Measurements from ENCODE around the gene ARHGAP24. TPM values are rescaled to one million over a fixed set of nuclear protein-coding genes. Genes with fewer than 3 reads are reported as not detected.

ARHGAP24 gene
- total RNA-seq, 2 experiments from 2014 or later = not detected

DNA sequence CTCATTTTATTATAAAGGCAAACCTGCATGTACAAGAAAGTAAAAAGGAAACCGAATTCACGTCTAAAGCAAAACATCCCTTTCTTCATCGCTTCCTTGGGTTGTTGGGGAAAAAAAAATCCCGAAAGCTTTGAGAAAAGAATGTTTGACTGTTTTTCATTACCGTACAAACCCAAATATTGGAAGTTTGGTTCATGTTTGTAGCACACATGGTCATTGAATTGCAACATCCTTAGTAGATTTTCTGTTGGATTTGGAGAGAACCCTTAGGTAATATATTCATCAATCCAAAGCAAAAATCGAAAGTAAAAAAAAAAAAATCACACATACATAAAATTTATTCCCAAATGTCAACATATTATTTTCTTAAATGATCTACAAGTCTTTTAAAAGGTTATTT is 464.6 kb downstream of the ARHGAP24 start:
- H3K36me3 Mint-ChIP-seq = no peaks in the 10 kb centered on the region
- H3K27ac Mint-ChIP-seq = no peak overlapping the region
- intact Hi-C loops (cut with micrococcal nuclease) = no loop called here
- peaks cover 4% of the 10 kb centered on the region for H3K9me3 Mint-ChIP-seq
- H3K4me1 Mint-ChIP-seq (ENCODE audit: low read depth) = no peaks in the 10 kb centered on the region
- no peaks in the 10 kb centered on the region for H3K27me3 Mint-ChIP-seq
- H3K4me3 Mint-ChIP-seq = no peak overlapping the region
- ChIA-PET POLR2A (no interaction called here), CTCF (no interaction called here)
- DNase-seq = no peak

DNA sequence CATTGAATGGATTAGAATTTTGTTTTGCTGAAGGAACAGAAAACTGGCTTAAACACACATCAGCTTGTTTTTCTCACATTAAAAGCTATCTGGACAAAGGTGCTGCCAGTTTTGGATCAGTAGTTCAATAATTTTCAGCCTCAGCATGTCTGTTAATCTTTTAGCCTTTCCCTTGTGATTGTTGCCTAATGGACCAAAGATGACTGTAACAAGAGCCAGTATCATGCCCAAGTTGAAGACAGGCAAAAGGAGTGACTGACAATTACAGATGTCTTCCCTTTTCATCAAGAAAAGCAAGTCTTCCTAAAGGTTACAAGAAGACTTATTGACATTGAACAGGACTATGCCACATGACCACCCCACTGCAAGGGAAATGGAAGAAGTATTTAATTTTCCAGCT is 465.2 kb downstream of the ARHGAP24 start:
- H3K27ac Mint-ChIP-seq = no peak overlapping the region
- H3K4me3 Mint-ChIP-seq = no peak overlapping the region
- no peaks in the 10 kb centered on the region for H3K36me3 Mint-ChIP-seq
- DNase-seq = no peak
- H3K4me1 Mint-ChIP-seq (ENCODE audit: low read depth) = no peaks in the 10 kb centered on the region
- H3K9me3 Mint-ChIP-seq = peaks cover 4% of the 10 kb centered on the region
- ChIA-PET CTCF (no interaction called here), POLR2A (no interaction called here)
- no peaks in the 10 kb centered on the region for H3K27me3 Mint-ChIP-seq
- intact Hi-C loops (cut with micrococcal nuclease) = no loop called here

DNA sequence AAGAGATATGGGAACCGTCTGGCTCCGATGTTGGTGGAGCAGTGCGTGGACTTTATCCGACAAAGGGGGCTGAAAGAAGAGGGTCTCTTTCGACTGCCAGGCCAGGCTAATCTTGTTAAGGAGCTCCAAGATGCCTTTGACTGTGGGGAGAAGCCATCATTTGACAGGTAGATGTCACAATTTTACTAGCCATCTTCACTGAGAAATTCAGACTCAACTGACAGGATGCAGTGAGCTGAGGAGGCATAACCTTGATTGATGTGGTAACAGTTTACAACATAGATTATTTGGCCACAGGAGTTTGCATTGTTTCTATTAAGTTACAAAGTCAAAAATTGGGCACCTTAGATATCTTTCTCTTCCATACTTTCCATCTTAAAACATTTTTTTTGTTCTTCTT is 467.2 kb downstream of the ARHGAP24 start:
- Mint-ChIP-seq H3K4me1 (ENCODE audit: low read depth) (no peaks in the 10 kb centered on the region), H3K4me3 (no peak overlapping the region), H3K9me3 (peaks cover 4% of the 10 kb centered on the region), H3K27ac (no peak overlapping the region), H3K36me3 (no peaks in the 10 kb centered on the region), H3K27me3 (no peaks in the 10 kb centered on the region)
- CTCF ChIA-PET = no interaction called here
- POLR2A ChIA-PET = no interaction called here
- intact Hi-C loops (cut with micrococcal nuclease) = no loop called here
- no peak for DNase-seq

DNA sequence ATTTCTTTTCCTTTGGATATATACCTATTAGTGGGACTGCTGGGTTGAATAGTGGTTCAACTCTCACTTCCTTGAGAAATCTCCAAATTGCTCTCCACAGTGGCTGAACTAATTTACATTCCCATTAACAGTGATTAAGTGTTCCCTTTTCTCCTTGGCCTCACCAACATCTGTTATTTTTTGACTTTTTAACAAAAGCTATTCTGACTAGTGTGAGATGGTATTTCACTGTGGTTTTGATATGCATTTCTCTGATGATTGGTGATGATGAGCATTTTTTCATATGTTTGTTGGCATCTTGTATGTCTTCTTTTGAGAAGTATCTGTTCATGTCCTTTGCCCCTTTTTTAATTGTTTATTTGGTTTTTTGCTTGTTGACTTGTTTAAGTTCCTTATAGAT is 471.9 kb downstream of the ARHGAP24 start:
- Mint-ChIP-seq H3K4me1 (ENCODE audit: low read depth) (no peaks in the 10 kb centered on the region), H3K36me3 (no peaks in the 10 kb centered on the region), H3K27me3 (no peaks in the 10 kb centered on the region), H3K27ac (no peak overlapping the region), H3K9me3 (peaks cover 4% of the 10 kb centered on the region), H3K4me3 (no peak overlapping the region)
- intact Hi-C loops (cut with micrococcal nuclease) = no loop called here
- ChIA-PET CTCF (no interaction called here), POLR2A (no interaction called here)
- DNase-seq = no peak

DNA sequence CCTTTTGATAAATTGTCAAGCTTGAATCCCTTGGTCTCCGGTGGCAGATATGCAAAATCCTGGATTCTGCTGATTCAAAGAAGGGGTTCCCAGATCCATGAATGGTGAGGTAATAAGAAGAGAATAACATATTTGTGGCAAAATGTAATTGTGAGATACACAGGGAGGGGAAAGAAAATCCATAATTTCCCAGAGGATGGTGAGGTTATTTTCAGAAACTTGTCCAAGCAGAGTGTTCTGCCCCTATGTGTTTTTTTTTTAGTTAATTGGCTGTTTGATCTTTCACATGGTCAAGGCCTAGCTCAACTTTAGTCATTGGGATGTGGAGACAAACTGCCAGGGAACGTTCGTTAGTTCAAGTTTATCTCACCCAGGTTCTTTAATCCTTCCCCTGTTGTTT is 476.1 kb downstream of the ARHGAP24 start:
- no peak overlapping the region for H3K4me3 Mint-ChIP-seq
- H3K27me3 Mint-ChIP-seq = no peaks in the 10 kb centered on the region
- H3K9me3 Mint-ChIP-seq = no peaks in the 10 kb centered on the region
- intact Hi-C loops (cut with micrococcal nuclease) = no loop called here
- POLR2A ChIA-PET = no interaction called here
- H3K4me1 Mint-ChIP-seq (ENCODE audit: low read depth) = no peaks in the 10 kb centered on the region
- DNase-seq = no peak
- no peak overlapping the region for H3K27ac Mint-ChIP-seq
- CTCF ChIA-PET = no interaction called here
- no peaks in the 10 kb centered on the region for H3K36me3 Mint-ChIP-seq

DNA sequence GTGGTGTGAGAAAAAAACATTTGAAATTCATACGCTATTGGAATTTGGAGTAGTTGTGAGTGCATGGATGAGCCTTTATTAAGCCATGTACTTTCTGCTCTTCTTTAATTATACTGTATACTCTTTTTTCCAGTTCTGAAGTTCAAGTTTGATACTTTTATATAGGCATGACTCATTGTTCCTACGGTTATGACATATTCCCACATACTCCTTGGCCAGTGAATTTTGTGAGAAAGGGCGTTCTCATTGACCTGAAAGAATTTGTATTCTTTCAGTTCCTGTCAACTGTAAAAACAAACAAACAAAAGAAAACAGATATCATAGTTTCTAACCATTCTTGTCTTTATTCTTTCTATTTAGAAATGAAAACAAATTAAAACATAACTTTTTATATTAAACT is 477.6 kb downstream of the ARHGAP24 start:
- Mint-ChIP-seq H3K27ac (no peak overlapping the region), H3K36me3 (no peaks in the 10 kb centered on the region), H3K9me3 (no peaks in the 10 kb centered on the region), H3K4me3 (no peak overlapping the region), H3K4me1 (ENCODE audit: low read depth) (no peaks in the 10 kb centered on the region), H3K27me3 (no peaks in the 10 kb centered on the region)
- POLR2A ChIA-PET = no interaction called here
- no peak for DNase-seq
- CTCF ChIA-PET = no interaction called here
- intact Hi-C loops (cut with micrococcal nuclease) = no loop called here

DNA sequence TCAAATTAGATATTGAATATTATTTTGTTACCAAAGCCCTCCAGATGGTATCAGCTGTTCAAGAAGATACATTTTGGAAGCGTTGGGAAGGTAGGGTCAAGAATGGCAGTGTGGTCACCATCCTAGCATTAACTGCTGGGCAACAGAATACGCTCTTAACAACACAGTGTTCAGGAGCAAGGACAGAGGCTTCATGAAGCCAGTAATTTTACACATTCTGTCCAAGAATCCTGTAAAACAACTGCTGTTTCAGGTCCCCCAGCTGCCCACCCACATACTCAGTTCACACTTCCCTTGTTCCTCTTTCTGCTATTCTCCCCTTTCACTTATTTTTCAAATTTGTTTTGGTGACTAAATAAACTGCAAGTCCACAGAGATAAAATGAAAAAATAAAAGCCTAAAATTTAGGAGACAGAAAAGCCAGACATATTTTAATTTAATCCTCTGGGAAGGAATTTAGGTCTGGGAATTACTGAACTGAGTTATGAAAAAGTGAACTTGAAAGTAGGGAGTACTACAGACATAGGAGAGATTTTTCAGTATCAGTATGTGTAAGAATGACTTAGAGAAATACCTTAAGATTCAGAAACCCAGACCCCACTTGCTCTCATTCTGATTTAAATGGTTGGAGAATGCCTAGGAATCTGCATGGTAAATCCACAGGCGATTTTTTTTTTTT is 478.2 kb downstream of the ARHGAP24 start:
- intact Hi-C loops (cut with micrococcal nuclease) = no loop called here
- POLR2A ChIA-PET = no interaction called here
- Mint-ChIP-seq H3K9me3 (no peaks in the 10 kb centered on the region), H3K27ac (no peak overlapping the region), H3K36me3 (no peaks in the 10 kb centered on the region), H3K4me3 (no peak overlapping the region), H3K4me1 (ENCODE audit: low read depth) (no peaks in the 10 kb centered on the region), H3K27me3 (no peaks in the 10 kb centered on the region)
- no peak for DNase-seq
- CTCF ChIA-PET = no interaction called here

DNA sequence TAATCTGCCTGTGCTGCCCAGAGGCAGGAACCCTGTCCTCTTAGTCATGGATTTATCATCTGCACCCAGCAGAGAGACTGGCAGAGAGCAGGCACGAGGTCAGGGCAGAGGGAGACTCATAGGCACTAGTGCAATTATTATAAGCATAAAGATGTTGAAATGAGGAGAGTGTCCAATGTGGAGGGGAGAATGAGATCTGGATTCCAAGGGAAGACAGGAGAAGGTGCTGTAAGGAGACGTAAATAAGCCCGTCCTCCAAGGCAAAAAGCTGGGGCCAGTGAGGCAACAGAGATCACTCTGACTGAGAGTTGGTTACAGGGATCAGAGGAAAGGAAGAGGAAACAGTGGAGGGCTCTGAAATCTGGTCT is 478.7 kb downstream of the ARHGAP24 start:
- POLR2A ChIA-PET = no interaction called here
- Mint-ChIP-seq H3K4me3 (no peak overlapping the region), H3K36me3 (no peaks in the 10 kb centered on the region), H3K9me3 (no peaks in the 10 kb centered on the region), H3K27ac (no peak overlapping the region), H3K4me1 (ENCODE audit: low read depth) (no peaks in the 10 kb centered on the region), H3K27me3 (no peaks in the 10 kb centered on the region)
- intact Hi-C loops (cut with micrococcal nuclease) = no loop called here
- CTCF ChIA-PET = no interaction called here
- no peak for DNase-seq

DNA sequence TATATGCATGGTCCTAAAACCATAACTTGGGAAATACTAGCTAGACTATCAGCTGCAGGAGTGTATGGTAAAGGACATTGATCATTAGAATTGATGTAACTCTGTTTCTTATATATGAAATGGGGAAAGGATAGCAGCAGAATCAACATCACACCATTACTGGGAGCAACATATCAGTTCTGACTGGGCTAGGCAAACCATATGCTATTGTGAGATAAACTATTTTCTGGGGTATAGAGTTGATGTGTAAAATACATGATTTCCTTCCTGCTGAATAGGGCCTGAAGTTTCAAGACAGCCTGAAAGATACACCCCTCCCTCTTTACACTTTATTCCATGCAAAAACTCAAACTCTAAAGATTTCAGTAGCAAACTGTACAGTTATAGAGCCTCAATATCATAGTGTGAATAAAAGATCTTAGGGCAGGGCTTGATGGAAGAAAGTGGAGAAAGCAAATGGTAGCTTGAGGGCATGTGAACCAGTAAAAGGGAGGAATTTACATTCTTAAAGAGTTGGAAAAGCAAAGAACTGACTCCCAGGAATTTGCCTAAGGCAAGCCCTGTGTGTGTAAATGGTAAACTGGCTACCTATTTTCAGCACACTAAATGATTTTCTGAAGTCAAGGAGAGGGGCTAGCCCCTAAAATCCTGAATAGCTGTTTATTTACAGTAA is 480.8 kb downstream of the ARHGAP24 start:
- no peaks in the 10 kb centered on the region for H3K27me3 Mint-ChIP-seq
- no peak overlapping the region for H3K27ac Mint-ChIP-seq
- ChIA-PET POLR2A (no interaction called here), CTCF (no interaction called here)
- no peaks in the 10 kb centered on the region for H3K9me3 Mint-ChIP-seq
- H3K36me3 Mint-ChIP-seq = no peaks in the 10 kb centered on the region
- intact Hi-C loops (cut with micrococcal nuclease) = no loop called here
- H3K4me3 Mint-ChIP-seq = no peak overlapping the region
- no peaks in the 10 kb centered on the region for H3K4me1 Mint-ChIP-seq (ENCODE audit: low read depth)
- DNase-seq = no peak

DNA sequence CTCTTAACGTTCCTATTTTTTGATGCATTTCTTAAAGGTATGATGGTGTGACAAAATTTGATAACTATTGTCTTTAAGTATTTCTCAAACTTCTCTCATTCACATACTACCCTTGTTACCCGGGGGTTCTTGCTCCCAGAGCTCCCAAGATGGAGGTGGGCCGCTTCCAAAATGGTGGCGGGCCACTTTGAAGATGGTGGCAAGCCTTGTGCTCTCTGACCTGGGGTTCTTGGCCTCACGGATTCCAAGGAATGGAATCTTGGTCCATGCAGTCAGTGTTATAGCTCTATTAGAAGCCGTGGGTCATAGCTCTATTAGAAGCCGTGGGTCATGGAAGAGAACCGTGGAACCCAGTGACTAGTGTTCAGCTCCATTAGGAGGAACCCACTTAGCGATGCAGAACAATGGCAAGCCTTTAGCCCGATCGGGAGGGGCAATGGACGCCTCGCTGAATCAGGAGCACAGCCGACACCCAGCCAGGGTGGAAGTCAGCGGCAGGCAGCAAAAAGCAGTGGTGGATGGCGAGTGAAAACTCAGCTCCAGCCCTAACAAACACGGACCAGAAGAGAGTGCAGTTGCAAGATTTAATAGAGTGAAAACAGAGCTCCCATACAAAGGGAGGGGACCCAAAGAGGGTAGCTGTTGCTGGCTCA is 481.5 kb downstream of the ARHGAP24 start:
- H3K9me3 Mint-ChIP-seq = no peaks in the 10 kb centered on the region
- CTCF ChIA-PET = no interaction called here

DNA sequence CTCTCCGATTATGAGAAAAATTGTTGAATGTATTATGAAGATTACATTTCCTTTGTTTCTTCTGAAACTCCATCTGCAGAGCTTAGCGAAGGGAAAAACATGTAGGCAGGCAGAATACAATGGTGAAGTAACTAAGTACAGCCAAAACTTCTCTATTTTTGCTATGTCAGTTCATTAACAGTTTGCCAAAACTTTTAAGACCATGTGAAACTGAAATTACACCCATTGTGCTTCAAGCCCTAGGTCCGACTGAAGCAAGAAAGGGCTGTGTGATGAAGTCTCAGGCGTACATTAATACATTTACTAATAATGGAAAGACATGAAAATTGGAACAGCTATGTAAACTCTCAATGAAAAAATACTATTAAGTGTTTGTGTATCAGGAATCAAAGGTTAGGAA is 486.9 kb downstream of the ARHGAP24 start:
- ChIA-PET POLR2A (no interaction called here), CTCF (no interaction called here)
- Mint-ChIP-seq H3K4me3 (no peak overlapping the region), H3K9me3 (peaks cover 2% of the 10 kb centered on the region), H3K27me3 (no peaks in the 10 kb centered on the region), H3K36me3 (no peaks in the 10 kb centered on the region), H3K27ac (no peak overlapping the region), H3K4me1 (ENCODE audit: low read depth) (no peaks in the 10 kb centered on the region)
- intact Hi-C loops (cut with micrococcal nuclease) = loop anchor here (10.0 kb wide), 1 partner anchor 817 kb away; no protein-coding TSS in a partner anchor
- no peak for DNase-seq

More for the DNA sequence above, 481.5 kb downstream of the ARHGAP24 start:
- POLR2A ChIA-PET = no interaction called here
- Mint-ChIP-seq H3K4me3 (no peak overlapping the region), H3K4me1 (ENCODE audit: low read depth) (no peaks in the 10 kb centered on the region), H3K27me3 (no peaks in the 10 kb centered on the region), H3K36me3 (no peaks in the 10 kb centered on the region), H3K27ac (no peak overlapping the region)
- DNase-seq = no peak
- intact Hi-C loops (cut with micrococcal nuclease) = no loop called here

DNA sequence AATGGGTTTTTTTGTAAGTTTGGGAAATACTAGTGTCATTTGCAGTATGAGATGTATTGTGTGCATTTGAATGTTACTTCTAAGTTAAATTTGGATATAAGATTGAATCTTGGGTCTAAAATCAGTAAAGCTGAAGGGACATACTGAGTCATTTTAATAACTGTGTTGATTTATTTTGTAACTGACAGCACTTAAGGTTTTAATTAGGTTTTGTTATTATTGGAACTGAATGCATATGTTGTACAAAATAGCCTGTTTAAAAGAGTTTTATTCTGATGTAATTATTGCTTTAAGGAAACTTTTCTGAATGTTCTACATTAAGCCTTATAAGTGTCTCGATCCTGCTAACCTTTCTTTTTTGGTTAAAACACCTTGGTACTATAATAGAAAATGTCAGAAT is 488.3 kb downstream of the ARHGAP24 start:
- intact Hi-C loops (cut with micrococcal nuclease) = loop anchor here (10.0 kb wide), 1 partner anchor 818 kb away; no protein-coding TSS in a partner anchor
- Mint-ChIP-seq H3K4me3 (no peak overlapping the region), H3K27ac (no peak overlapping the region), H3K27me3 (no peaks in the 10 kb centered on the region), H3K4me1 (ENCODE audit: low read depth) (no peaks in the 10 kb centered on the region), H3K36me3 (no peaks in the 10 kb centered on the region), H3K9me3 (peaks cover 2% of the 10 kb centered on the region)
- ChIA-PET POLR2A (no interaction called here), CTCF (no interaction called here)
- DNase-seq = no peak

DNA sequence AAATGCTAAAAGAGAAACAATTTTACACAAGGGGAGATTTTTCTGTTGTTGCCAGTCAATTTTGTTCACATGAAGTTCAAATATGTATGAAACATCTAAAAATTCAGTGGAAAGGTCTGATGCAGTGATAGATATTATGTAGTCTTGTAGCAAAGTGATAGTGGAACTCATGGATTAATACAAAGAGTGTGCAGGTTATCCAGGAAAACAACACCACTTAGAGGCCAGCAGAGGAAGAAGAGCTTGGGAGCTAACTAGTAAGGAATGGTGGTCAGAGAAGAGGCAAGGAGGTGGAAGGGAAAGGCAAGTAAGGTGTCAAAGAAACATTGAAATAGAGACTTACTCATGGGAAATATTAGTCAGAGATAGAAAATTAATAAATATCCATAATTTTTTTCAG is 489.3 kb downstream of the ARHGAP24 start:
- ChIA-PET CTCF (interaction anchor here (0.6 kb wide), 1 partner anchor 540 kb away, joined by 4 read pairs; no protein-coding TSS in a partner anchor), POLR2A (no interaction called here)
- Mint-ChIP-seq H3K36me3 (no peaks in the 10 kb centered on the region), H3K27ac (no peak overlapping the region), H3K4me1 (ENCODE audit: low read depth) (no peaks in the 10 kb centered on the region), H3K9me3 (peaks cover 2% of the 10 kb centered on the region), H3K27me3 (no peaks in the 10 kb centered on the region), H3K4me3 (no peak overlapping the region)
- intact Hi-C loops (cut with micrococcal nuclease) = loop anchor here (10.0 kb wide), 1 partner anchor 819 kb away; no protein-coding TSS in a partner anchor
- DNase-seq = no peak
